H1 (cell line): Measurements from ENCODE around the gene ZDHHC5. TPM values are rescaled to one million over a fixed set of nuclear protein-coding genes. Genes with fewer than 3 reads are reported as not detected.

Experiments used
- BACH1 ChIP-seq: IDR thresholded peaks from 2 replicates; pipeline ENCODE4 v1.6.1; 2012; ENCODE audit warnings: low read length, improper control_type of control experiment
- CEBPB ChIP-seq: IDR thresholded peaks from 2 replicates; pipeline ENCODE4 v1.6.1; 2012; ENCODE audit warnings: low read depth, low read length
- CHD1 ChIP-seq: IDR thresholded peaks from 2 replicates; pipeline ENCODE4 v1.6.1; 2012; ENCODE audit warnings: low read depth, low read length, improper control_type of control experiment
- CHD2 ChIP-seq: IDR thresholded peaks from 2 replicates; pipeline ENCODE4 v1.6.1; 2012; ENCODE audit warnings: low read length, improper control_type of control experiment
- EGR1 ChIP-seq: IDR thresholded peaks from 2 replicates; pipeline ENCODE4 v1.6.1; 2011; ENCODE audit warnings: low read depth, low read length, borderline replicate concordance
- GABPA ChIP-seq: IDR thresholded peaks from 2 replicates; pipeline ENCODE4 v1.6.1; 2011; ENCODE audit warnings: mild to moderate bottlenecking, low read length, moderate library complexity, borderline replicate concordance; ENCODE audit not compliant: insufficient read depth
- GTF2F1 ChIP-seq: IDR thresholded peaks from 2 replicates; pipeline ENCODE4 v1.6.1; 2012; ENCODE audit warnings: low read depth, low read length, improper control_type of control experiment, borderline replicate concordance
- HDAC2 ChIP-seq, 2 experiments: fragments of 300-600 bp in 1 of 2; sonication (generic) in 1 of 2; IDR thresholded peaks; 2 replicates each; pipeline ENCODE4 v1.6.1; 2011 to 2012; ENCODE audit warnings: low read depth in 2 of 2, low read length in 2 of 2, mild to moderate bottlenecking in 2 of 2, moderate library complexity in 2 of 2, borderline replicate concordance in 1 of 2, inconsistent platforms in 1 of 2
- JUND ChIP-seq: IDR thresholded peaks from 2 replicates; pipeline ENCODE4 v1.6.1; 2011; ENCODE audit warnings: mild to moderate bottlenecking, improper control_type of control experiment, low read length
- PHF8 ChIP-seq: fragments of 200-600 bp; sonication (generic); conservative IDR thresholded peaks from 2 replicates; pipeline ENCODE4 v1.7.1; 2012; ENCODE audit warnings: low read depth, mild to moderate bottlenecking, inconsistent platforms, low read length, moderate library complexity
- POLR2AphosphoS5 ChIP-seq: IDR thresholded peaks from 2 replicates; pipeline ENCODE4 v1.6.1; 2011; ENCODE audit warnings: low read depth, low read length
- RBBP5 ChIP-seq: IDR thresholded peaks from 2 replicates; pipeline ENCODE4 v1.7.1; 2012; ENCODE audit warnings: low read depth, mild to moderate bottlenecking, inconsistent platforms, low read length, moderate library complexity, borderline replicate concordance
- SIN3A ChIP-seq, 2 experiments: IDR thresholded peaks in 1 of 2; conservative IDR thresholded peaks in 1 of 2; 2 replicates each; pipeline ENCODE4 v1.6.1; 2011 to 2012; ENCODE audit warnings: low read length in 2 of 2, improper control_type of control experiment in 1 of 2, low read depth in 1 of 2, mild to moderate bottlenecking in 1 of 2
- SIX5 ChIP-seq: IDR thresholded peaks from 2 replicates; pipeline ENCODE4 v1.6.1; 2011; ENCODE audit warnings: mild to moderate bottlenecking, low read depth, low read length
- SP1 ChIP-seq: IDR thresholded peaks from 2 replicates; pipeline ENCODE4 v1.6.1; 2011; ENCODE audit warnings: low read depth, low read length
- SP2 ChIP-seq: IDR thresholded peaks from 2 replicates; pipeline ENCODE4 v1.6.1; 2012; ENCODE audit warnings: mild to moderate bottlenecking, low read length, inconsistent platforms
- TAF1 ChIP-seq: IDR thresholded peaks from 2 replicates; pipeline ENCODE4 v1.6.1; 2011; ENCODE audit warnings: mild to moderate bottlenecking, low read depth, low read length
- TAF7 ChIP-seq: optimal IDR thresholded peaks from 2 replicates; pipeline ENCODE3; 2011; ENCODE audit warnings: low read depth, mild to moderate bottlenecking, inconsistent platforms, low read length, moderate library complexity, borderline replicate concordance
- YY1 ChIP-seq: IDR thresholded peaks from 2 replicates; pipeline ENCODE4 v1.6.1; 2011; ENCODE audit warnings: low read depth, mild to moderate bottlenecking, low read length
- polyA plus RNA-seq, 7 experiments: library from polyadenylated mRNA; depleted of rRNA in 3 of 7; stranded (reverse) in 5 of 7; unstranded in 2 of 7; fragments of >200 nt in 5 of 7; fragments of 200-250 nt in 2 of 7; gene quantifications; 1 replicate in 5 of 7; 2 replicates in 1 of 7; 4 replicates in 1 of 7; pipeline versions ENCODE4 v1.2.1 to v1.2.3, GENCODE V29; 2011 to 2013; ENCODE audit warnings: missing spikeins in 2 of 7, mixed read lengths in 2 of 7
- total RNA-seq: library from RNA; stranded (reverse); fragmentation: NEBNext Ultra II Directional; extraction: Animal tissue kit (Norgen Biotek cat#: 25700); gene quantifications from 2 replicates; pipeline ENCODE4 v1.2.1, GENCODE V29; 2021

ZDHHC5 gene
- total and polyA plus RNA-seq, 2 of the 8 experiments (the other 6 are each of a cell fraction or from before 2014, with no cell fraction given), result 40.0 to 56.3 TPM

- peak; percentile 34 for TF ChIP-seq SIX5
- TF ChIP-seq RBBP5, result no peak
- TF ChIP-seq CHD1, result peak; percentile 92
- TF ChIP-seq BACH1, result no peak
- TF ChIP-seq POLR2AphosphoS5, result no peak; the same call in 1 of the 2 replicates
- no peak; the same call in 1 of the 2 replicates for TF ChIP-seq YY1
- peak; percentile 95 for TF ChIP-seq JUND
- TF ChIP-seq TAF1, result peak; percentile 77
- no peak for TF ChIP-seq CEBPB
- TF ChIP-seq EGR1, result no peak
- peak; percentile 14; the same call in 1 of the 2 replicates for TF ChIP-seq CHD2
- peak; percentile 96 for TF ChIP-seq SP1
- peak in 1 of 2 experiments; percentile 84; a peak in 1 of 4 replicates for TF ChIP-seq HDAC2 (IDR thresholded peaks at IDR 0.05; ENCODE audit: borderline replicate concordance in 1 of 2, low read depth in 2 of 2, low read length in 2 of 2)
- TF ChIP-seq SP2, result peak; percentile 71
- 0 out of 2 replicates have a peak, but pooled peaks have one; percentile 17 for TF ChIP-seq GABPA
- TF ChIP-seq PHF8, result peak; percentile 63
- peak; percentile 59 to 68; a peak in 1 of 4 replicates for TF ChIP-seq SIN3A (conservative IDR thresholded peaks at IDR 0.05 in 1 of 2, IDR thresholded peaks at IDR 0.05 in 1 of 2; ENCODE audit: low read depth in 1 of 2, low read length in 2 of 2)
- peak; percentile 27 for TF ChIP-seq TAF7
- no peak for TF ChIP-seq GTF2F1
These were observed 688 bp upstream of the ZDHHC5 start (continued) for GRCh38 chr11:57667117-57667735.
